HEK293T (cell line): ENCODE measurements around the gene EXOC3L4.

Experiments
- ARNT ChIP-seq: fragments of 450-650 bp; IDR thresholded peaks from 2 replicates; pipeline ENCODE4 v1.6.1; 2017; ENCODE audit warnings: mild to moderate bottlenecking
- BHLHE40 ChIP-seq: fragments of 450-650 bp; IDR thresholded peaks from 2 replicates; pipeline ENCODE4 v1.6.1; 2016; ENCODE audit warnings: mild to moderate bottlenecking, moderate library complexity, borderline replicate concordance
- CTBP1 ChIP-seq: fragments of 450-650 bp; IDR thresholded peaks from 2 replicates; pipeline ENCODE4 v1.6.1; 2016; ENCODE audit warnings: borderline replicate concordance
- ELF4 ChIP-seq: fragments of 450-650 bp; IDR thresholded peaks from 2 replicates; pipeline ENCODE4 v1.6.1; 2017; ENCODE audit warnings: antibody characterized with exemption
- FOXA1 ChIP-seq: fragments of 450-650 bp; IDR thresholded peaks from 2 replicates; pipeline ENCODE4 v1.6.1; 2016; ENCODE audit warnings: mild to moderate bottlenecking
- FOXK2 ChIP-seq: fragments of 450-650 bp; IDR thresholded peaks from 2 replicates; pipeline ENCODE4 v1.6.1; 2016; ENCODE audit warnings: mild to moderate bottlenecking
- FOXM1 ChIP-seq: fragments of 450-650 bp; IDR thresholded peaks from 2 replicates; pipeline ENCODE4 v1.6.1; 2017; ENCODE audit warnings: mild to moderate bottlenecking, borderline replicate concordance
- HDGF ChIP-seq: fragments of 450-650 bp; IDR thresholded peaks from 2 replicates; pipeline ENCODE4 v1.6.1; 2017; ENCODE audit warnings: antibody characterized with exemption, borderline replicate concordance
- L3MBTL2 ChIP-seq: fragments of 450-650 bp; conservative IDR thresholded peaks from 2 replicates; pipeline ENCODE4 v1.6.1; 2016; ENCODE audit warnings: mild to moderate bottlenecking
- PKNOX1 ChIP-seq: fragments of 450-650 bp; IDR thresholded peaks from 2 replicates; pipeline ENCODE4 v1.6.1; 2016
- SP1 ChIP-seq: fragments of 450-650 bp; IDR thresholded peaks from 2 replicates; pipeline ENCODE4 v1.6.1; 2017
- SUZ12 ChIP-seq: fragments of 450-650 bp; IDR thresholded peaks from 2 replicates; pipeline ENCODE4 v1.6.1; 2016; ENCODE audit warnings: mild to moderate bottlenecking
- TARDBP ChIP-seq: fragments of 450-650 bp; IDR thresholded peaks from 2 replicates; pipeline ENCODE4 v1.6.1; 2016
- ZNF384 ChIP-seq: fragments of 450-650 bp; IDR thresholded peaks from 2 replicates; pipeline ENCODE4 v1.6.1; 2016

GRCh38 chr14:103105580-103106150 is 11.1 kb downstream of the EXOC3L4 start:
- TF ChIP-seq SUZ12, result no peak
- no peak for TF ChIP-seq HDGF
- no peak for TF ChIP-seq PKNOX1
- TF ChIP-seq TARDBP, result no peak
- no peak for TF ChIP-seq L3MBTL2
- no peak for TF ChIP-seq ARNT
- no peak for TF ChIP-seq FOXA1
- TF ChIP-seq SP1, result no peak
- TF ChIP-seq ELF4, result no peak
- no peak for TF ChIP-seq FOXK2
- no peak for TF ChIP-seq ZNF384
- no peak for TF ChIP-seq FOXM1
- TF ChIP-seq BHLHE40, result no peak
- no peak for TF ChIP-seq CTBP1
